Dedifferentiated amniotic fluid mesenchymal stem cell (primary cell): ENCODE data around the gene SEMA3G.

Experiments
- DNase-seq: peaks from one replicate; pipeline ENCODE4 v3.0.0-alpha.2; 2016; ENCODE audit errors: extremely low spot score

The SEMA3G gene

DNA sequence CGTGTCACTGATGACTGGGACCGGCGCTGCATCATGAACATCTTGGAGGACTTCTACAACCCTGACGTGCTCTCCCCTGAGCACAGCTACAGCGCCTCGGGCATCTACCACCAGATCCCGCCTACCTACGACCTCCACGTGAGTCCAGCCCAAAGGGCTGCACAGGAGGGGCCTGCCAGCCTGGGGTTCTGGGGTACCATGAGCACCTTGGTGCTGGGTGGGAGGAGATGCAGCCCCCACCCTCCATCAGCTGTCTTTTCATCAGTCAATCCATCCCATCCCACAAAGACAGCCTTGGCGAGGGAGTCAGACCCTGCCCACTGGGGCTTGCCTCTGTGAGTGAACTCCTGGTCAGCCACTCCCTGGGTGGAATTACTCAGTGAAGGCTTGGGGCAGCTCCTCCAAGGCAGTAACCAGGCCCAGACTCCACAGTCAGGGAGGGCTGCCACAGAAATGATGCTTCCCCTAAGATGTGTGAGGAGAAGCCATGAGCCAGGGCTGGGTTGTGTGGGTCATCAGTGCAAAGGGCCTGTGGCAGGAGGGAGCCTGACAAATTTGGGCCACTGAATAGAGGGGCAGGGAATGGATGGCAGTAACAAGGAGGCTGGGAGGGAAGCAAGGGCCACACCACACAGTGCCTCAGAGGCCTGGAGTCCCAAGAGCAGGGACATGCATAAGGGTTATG is 47.9 kb downstream of the SEMA3G start:
- no peak for DNase-seq

DNA sequence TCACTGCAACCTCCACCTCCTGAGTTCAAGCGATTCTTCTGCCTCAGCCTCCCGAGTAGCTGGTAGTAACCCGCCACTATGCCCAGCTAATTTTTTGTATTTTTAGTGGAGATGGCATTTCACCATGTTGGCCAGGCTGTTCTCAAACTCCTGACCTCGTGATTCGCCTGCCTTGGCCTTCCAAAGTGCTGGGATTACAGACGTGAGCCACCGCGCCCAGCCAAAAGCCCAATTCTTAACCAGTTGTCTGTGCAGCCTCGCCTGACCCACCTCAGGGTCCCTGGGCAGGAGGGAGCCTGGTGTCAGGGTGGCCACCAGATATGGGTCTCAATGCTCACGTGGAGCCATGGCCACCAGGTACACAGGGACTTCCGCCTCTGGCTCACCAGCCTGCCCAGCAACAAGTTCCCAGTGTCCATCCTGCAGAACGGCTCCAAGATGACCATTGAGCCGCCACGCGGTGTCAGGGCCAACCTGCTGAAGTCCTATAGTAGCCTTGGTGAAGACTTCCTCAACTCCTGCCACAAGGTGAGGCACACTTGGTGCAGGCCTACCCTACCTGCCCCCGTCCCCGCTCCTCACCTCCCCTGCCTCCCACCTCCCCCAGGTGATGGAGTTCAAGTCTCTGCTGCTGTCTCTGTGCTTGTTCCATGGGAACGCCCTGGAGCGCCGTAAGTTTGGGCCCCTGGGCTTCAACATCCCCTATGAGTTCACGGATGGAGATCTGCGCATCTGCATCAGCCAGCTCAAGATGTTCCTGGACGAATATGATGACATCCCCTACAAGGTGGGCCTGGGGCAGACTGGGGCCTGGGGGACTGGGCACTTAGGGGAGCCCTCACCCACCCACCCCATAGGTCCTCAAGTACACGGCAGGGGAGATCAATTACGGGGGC is 48.6 kb downstream of the SEMA3G start:
- no peak for DNase-seq

DNA sequence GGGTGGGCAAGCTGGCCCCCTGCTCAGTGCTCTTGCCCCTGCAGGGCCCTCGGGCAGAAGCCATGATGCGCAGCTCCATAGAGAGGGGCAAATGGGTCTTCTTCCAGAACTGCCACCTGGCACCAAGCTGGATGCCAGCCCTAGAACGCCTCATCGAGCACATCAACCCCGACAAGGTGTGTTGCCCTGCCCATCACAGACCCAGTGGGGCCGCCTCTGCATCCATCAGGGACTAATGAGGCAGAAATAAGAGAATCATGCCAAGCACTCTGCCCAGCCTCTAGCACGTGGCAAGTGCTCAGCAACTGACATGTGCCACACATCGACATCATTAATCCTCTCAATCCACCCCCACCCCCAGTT is 49.4 kb downstream of the SEMA3G start:
- no peak for DNase-seq

DNA sequence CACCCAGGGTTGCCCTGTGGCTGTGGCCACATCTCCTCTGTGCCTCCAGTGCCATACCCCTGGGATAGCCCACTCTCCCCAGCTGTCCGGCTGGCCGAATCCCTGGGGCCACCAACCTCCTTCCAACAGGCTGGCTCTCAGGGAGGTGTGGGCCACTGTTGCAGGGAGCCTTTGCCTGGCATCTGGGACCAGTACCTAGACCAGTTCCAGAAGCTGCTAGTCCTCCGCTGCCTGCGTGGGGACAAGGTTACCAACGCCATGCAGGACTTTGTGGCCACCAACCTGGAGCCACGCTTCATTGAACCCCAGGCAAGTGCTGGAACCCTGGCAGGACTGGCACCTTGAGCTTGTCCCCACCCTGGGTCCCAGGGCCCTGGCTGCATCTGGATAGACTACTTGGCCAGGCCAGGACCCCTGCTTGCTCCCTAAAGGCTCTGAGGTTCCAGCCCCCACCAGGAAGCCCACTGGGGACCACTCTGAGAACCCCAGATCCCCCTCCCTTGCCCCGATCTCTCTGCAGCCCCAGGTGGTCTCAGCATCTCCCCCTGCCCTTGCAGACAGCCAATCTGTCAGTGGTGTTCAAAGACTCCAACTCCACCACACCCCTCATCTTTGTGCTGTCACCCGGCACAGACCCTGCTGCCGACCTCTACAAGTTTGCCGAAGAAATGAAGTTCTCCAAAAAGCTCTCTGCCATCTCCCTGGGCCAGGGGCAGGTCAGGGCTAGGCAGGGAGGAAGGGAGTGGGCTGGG is 50.0 kb downstream of the SEMA3G start:
- DNase-seq, result no peak

- no peak for DNase-seq
Measured at GRCh38 chr3:52393959-52394670, 50.8 kb downstream of the SEMA3G start.

DNA sequence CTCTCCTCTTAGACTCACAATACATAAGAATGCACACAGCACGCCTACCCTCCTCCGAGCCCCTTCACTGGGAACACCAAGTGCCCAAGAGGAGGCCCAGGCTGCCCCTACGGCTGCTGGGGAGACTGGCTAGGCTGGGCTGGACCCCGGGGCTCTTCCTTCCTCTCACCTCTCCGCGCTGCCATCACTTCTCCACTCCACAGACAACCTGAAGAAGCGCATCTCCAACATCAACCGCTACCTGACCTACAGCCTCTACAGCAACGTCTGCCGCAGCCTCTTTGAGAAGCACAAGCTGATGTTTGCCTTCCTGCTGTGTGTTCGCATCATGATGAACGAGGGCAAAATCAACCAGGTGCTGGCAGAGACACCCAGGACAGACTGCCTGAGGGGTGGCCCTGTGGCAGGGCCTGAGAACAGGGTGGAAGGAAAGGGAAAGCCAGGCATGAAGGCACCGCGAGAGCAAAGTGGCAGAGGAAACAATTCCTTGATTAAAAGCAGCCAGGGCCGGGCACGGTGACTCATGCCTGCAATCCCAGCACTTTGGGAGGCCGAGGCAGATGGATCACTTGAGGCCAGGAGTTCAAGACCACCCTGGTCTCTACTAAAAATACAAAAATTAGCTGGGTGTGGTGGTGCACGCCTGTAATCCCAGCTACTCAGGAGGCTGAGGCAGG is 51.6 kb downstream of the SEMA3G start:
- DNase-seq, result no peak

DNA sequence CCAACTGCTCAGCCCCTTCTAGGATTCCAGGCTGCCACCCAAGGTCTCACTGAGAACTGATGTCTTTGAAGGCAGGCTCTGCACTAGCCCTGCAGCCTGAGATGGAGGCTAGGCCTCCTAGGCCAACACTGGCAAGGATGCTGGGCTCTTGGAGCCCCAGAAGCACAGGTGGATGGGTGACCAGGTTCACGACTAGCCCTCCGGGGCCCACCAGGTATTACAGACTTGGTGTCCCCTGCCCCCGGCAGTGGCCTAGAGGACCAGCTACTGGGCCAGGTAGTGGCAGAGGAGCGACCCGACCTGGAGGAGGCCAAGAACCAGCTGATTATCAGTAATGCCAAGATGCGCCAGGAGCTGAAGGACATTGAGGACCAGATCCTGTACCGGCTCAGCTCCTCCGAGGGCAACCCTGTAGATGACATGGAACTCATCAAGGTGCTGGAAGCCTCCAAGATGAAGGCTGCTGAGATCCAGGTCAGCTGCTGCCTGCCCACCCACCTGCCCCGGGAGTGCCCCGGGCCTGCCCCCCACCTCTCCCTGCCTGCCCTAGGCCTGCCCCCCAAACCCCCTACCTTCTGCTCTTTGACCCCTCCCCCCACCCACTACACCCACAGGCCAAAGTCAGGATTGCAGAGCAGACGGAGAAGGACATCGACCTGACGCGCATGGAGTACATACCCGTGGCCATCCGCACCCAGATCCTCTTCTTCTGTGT is 52.5 kb downstream of the SEMA3G start:
- DNase-seq, result no peak

DNA sequence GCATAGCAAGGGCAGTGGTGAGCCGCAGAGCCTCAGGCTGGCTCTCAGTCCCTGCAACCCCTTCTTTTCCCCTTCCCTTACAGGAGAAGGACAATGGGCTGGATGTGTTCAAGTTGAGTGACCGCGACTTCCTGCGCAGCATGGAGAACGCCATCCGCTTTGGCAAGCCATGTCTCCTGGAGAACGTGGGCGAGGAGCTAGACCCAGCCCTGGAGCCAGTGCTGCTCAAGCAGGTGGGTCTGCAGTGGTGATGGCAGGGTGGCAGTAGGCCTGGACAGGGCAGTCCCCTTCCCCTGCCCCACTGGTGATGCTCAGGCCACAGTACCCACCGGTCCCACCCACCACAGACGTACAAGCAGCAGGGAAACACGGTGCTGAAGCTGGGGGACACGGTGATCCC is 53.8 kb downstream of the SEMA3G start:
- no peak for DNase-seq

- no peak for DNase-seq
Measured at GRCh38 chr3:52388933-52389332, 56.0 kb downstream of the SEMA3G start.

DNA sequence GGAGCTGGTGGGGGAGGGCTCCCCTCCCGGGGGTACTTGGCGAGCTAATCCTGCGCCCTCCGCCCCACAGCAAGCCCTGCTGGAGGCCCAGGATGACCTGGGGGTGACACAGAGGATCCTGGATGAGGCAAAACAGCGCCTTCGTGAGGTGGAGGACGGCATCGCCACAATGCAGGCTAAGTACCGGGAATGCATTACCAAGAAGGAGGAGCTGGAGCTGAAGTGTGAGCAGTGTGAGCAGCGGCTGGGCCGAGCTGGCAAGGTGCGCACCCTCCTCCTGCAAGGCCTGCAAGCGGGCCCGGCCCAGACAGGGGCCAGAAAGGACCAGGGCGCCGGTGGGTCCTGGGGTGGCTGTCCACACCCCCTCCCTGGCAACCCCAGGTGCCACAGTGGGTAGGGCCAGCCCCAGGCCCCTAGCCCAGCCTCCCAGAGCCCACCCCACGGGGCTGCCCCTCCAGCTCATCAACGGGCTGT is 56.5 kb downstream of the SEMA3G start:
- DNase-seq, result no peak

DNA sequence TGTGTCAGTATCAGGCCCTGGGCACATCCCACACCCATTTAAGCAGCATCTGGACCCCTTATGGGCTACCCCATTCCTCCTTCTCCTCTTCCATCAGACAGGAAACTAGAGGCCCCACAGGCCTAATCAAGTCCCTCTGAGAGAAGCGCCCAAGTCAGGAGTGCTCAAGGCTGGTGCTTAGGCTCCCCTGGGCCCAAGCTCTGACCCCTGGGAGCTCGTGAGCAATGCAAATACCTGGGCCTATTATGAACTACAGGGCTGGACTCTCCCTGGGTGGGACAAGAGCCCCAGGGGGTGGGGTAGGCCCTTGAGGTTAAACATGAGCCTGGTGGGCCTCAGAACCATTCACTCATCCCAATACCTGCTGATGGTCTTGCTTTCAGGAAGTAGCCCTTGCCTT is 57.4 kb downstream of the SEMA3G start:
- no peak for DNase-seq

- no peak for DNase-seq
Measured at GRCh38 chr3:52385157-52385556, 59.7 kb downstream of the SEMA3G start.

- DNase-seq, result no peak
Measured at GRCh38 chr3:52384019-52384761, 60.7 kb downstream of the SEMA3G start.

- no peak for DNase-seq
Measured at GRCh38 chr3:52383446-52383845, 61.5 kb downstream of the SEMA3G start.
